GM15510 (cell line): ENCODE measurements around the gene ZC3H18.

Experiments used
- POLR2A ChIP-seq: IDR thresholded peaks from 3 replicates; pipeline ENCODE4 v1.6.1; 2011; ENCODE audit warnings: borderline replicate concordance; ENCODE audit not compliant: insufficient read length; ENCODE audit errors: extremely low read depth

The ZC3H18 gene

GRCh38 chr16:88614818-88615580, 44.8 kb downstream of the ZC3H18 start:
- no peak for TF ChIP-seq POLR2A

- no peak for TF ChIP-seq POLR2A
These were observed 46.1 kb downstream of the ZC3H18 start for GRCh38 chr16:88616320-88616719.

GRCh38 chr16:88616736-88617135, 46.5 kb downstream of the ZC3H18 start:
- TF ChIP-seq POLR2A = no peak

GRCh38 chr16:88617268-88618031, 47.2 kb downstream of the ZC3H18 start:
- no peak for TF ChIP-seq POLR2A

GRCh38 chr16:88618182-88618955, 48.2 kb downstream of the ZC3H18 start:
- TF ChIP-seq POLR2A = no peak

- TF ChIP-seq POLR2A = no peak
These were observed 48.9 kb downstream of the ZC3H18 start for GRCh38 chr16:88618956-88619667.

- no peak for TF ChIP-seq POLR2A
These were observed 49.9 kb downstream of the ZC3H18 start for GRCh38 chr16:88619859-88620815.

- TF ChIP-seq POLR2A = no peak
These were observed 51.9 kb downstream of the ZC3H18 start for GRCh38 chr16:88622125-88622524.

GRCh38 chr16:88622866-88623265, 52.7 kb downstream of the ZC3H18 start:
- TF ChIP-seq POLR2A = no peak

- no peak for TF ChIP-seq POLR2A
These were observed 53.7 kb downstream of the ZC3H18 start for GRCh38 chr16:88623858-88624257.

GRCh38 chr16:88624481-88624880, 54.3 kb downstream of the ZC3H18 start:
- TF ChIP-seq POLR2A = no peak

- no peak for TF ChIP-seq POLR2A
These were observed 54.9 kb downstream of the ZC3H18 start for GRCh38 chr16:88624977-88625576.

GRCh38 chr16:88626646-88627045, 56.4 kb downstream of the ZC3H18 start:
- no peak for TF ChIP-seq POLR2A
